ENCODE measurements around the gene CDKL1. TPM values are rescaled to one million over a fixed set of nuclear protein-coding genes. Genes with fewer than 3 reads are reported as not detected.
A peak's percentile ranks its signal among the peaks of the same experiment; 100 is the strongest.

The CDKL1 gene
- total RNA-seq, 1 experiment from 2014 or later: 14.4 TPM

DNA sequence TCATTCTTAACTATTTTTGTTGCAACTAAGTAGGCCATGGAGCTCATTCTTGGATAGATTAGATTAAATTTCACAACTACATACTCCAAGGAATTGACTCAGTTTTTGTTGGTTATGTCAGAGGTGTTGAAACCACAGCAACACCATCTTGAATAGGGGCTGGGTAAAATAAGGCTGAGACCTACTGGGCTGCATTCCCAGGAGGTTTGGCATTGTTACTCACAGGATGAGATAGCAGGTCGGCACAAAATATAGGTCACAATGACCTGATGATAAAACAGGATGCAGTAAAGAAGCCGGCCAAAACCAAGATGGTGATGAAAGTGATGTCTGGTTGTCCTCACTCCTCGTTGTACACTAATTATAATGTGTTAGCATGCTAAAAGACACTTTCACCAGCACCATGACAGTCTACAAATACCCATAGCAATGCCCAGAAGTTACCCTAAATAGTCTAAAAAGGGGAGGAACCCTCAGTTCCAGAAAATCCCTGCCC lies 63.6 kb downstream of the CDKL1 start:
- ChIA-PET CTCF (no interaction called here), POLR2A (ENCODE audit: unreplicated experiment) (interaction anchor here (0.7 kb wide), 1 partner anchor 564 kb away, joined by 3 read pairs; no protein-coding TSS in a partner anchor)
- Histone ChIP-seq H3K27ac (ENCODE audit: low read length) (no peak overlapping the region), H3F3A (ENCODE audit: low read length, unreplicated experiment) (no peaks in the 10 kb centered on the region), H3K9me2 (replicated peaks; ENCODE audit: low read length) (no peaks in the 10 kb centered on the region), H2AFZ (ENCODE audit: low read length) (no peak overlapping the region), H3K4me3 (ENCODE audit: low read length) (no peak overlapping the region), H3K4me2 (ENCODE audit: low read length) (no peak overlapping the region), H3K9ac (ENCODE audit: low read length) (no peak overlapping the region), H3K9me3 (ENCODE audit: low read length) (no peaks in the 10 kb centered on the region), H3K4me1 (ENCODE audit: insufficient read depth, low read length) (peaks cover 12% of the 10 kb centered on the region), H4K20me1 (ENCODE audit: low read length) (no peaks in the 10 kb centered on the region), H3K36me3 (ENCODE audit: low read depth, low read length) (no peaks in the 10 kb centered on the region), H3K79me2 (ENCODE audit: low read length) (no peaks in the 10 kb centered on the region), H3K27me3 (ENCODE audit: low read length) (no peaks in the 10 kb centered on the region)
- intact Hi-C loops (cut with micrococcal nuclease): no loop called here
- TF ChIP-seq EZH2phosphoT487 (IDR thresholded peaks at IDR 0.05; ENCODE audit: borderline replicate concordance, low read length): no peak
- no peak for TF ChIP-seq EZH2 (IDR thresholded peaks at IDR 0.05; ENCODE audit: low read length, unreplicated experiment)
- no TSS peak for BruUV-seq (replicated peaks)
- DNase-seq (peak; percentile 70), ATAC-seq (peak; percentile 53)

DNA sequence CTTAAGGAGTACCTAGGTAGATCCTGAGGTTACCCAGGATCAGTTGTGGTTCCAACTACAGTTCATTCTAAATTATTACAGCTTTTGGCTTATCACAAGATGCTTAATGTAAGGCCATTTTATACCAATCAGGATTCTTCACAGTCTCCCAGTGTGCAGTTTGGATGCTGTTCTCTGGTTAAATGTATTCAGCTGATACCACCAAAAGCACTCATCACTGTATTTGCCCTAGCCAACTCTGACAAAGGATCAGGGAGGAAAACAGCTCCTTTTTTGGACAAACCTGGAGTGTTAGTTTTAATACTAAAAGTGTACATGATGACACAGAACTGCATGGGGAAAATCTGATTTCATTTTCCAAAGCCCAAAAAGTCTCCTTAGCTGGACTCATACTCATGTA lies 65.1 kb downstream of the CDKL1 start:
- H3K79me2 ChIP-seq (ENCODE audit: low read length): no peaks in the 10 kb centered on the region
- H3K27ac ChIP-seq (ENCODE audit: low read length): no peak overlapping the region
- H3K4me3 ChIP-seq (ENCODE audit: low read length): no peak overlapping the region
- BruUV-seq (replicated peaks): no TSS peak
- intact Hi-C loops (cut with micrococcal nuclease): no loop called here
- CTCF ChIA-PET: no interaction called here
- TF ChIP-seq, protein P1, sequence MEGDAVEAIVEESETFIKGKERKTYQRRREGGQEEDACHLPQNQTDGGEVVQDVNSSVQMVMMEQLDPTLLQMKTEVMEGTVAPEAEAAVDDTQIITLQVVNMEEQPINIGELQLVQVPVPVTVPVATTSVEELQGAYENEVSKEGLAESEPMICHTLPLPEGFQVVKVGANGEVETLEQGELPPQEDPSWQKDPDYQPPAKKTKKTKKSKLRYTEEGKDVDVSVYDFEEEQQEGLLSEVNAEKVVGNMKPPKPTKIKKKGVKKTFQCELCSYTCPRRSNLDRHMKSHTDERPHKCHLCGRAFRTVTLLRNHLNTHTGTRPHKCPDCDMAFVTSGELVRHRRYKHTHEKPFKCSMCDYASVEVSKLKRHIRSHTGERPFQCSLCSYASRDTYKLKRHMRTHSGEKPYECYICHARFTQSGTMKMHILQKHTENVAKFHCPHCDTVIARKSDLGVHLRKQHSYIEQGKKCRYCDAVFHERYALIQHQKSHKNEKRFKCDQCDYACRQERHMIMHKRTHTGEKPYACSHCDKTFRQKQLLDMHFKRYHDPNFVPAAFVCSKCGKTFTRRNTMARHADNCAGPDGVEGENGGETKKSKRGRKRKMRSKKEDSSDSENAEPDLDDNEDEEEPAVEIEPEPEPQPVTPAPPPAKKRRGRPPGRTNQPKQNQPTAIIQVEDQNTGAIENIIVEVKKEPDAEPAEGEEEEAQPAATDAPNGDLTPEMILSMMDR (conservative IDR thresholded peaks at IDR 0.05; ENCODE audit: low read depth, low read length): no peak
- TF ChIP-seq EZH2phosphoT487 (IDR thresholded peaks at IDR 0.05; ENCODE audit: borderline replicate concordance, low read length): no peak
- no peak for TF ChIP-seq EZH2 (IDR thresholded peaks at IDR 0.05; ENCODE audit: low read length, unreplicated experiment)
- no peak overlapping the region for H3K9ac ChIP-seq (ENCODE audit: low read length)
- no peak overlapping the region for H2AFZ ChIP-seq (ENCODE audit: low read length)
- H3K36me3 ChIP-seq (ENCODE audit: low read depth, low read length): no peaks in the 10 kb centered on the region
- H3K9me3 ChIP-seq (ENCODE audit: low read length): no peaks in the 10 kb centered on the region
- POLR2A ChIA-PET (ENCODE audit: unreplicated experiment): no interaction called here
- H3K9me2 ChIP-seq (replicated peaks; ENCODE audit: low read length): no peaks in the 10 kb centered on the region
- ATAC-seq (no peak), DNase-seq (no peak)
- H4K20me1 ChIP-seq (ENCODE audit: low read length): no peaks in the 10 kb centered on the region
- H3K4me2 ChIP-seq (ENCODE audit: low read length): no peak overlapping the region
- H3K4me1 ChIP-seq (ENCODE audit: insufficient read depth, low read length): peaks cover 12% of the 10 kb centered on the region
- H3F3A ChIP-seq (ENCODE audit: low read length, unreplicated experiment): no peaks in the 10 kb centered on the region
- H3K27me3 ChIP-seq (ENCODE audit: low read length): no peaks in the 10 kb centered on the region

GRCh38 chr14:50321009-50321660 lies 75.5 kb downstream of the CDKL1 start:
- peak overlapping the region; percentile 70 for H3K4me2 ChIP-seq (ENCODE audit: low read length)
- peak overlapping the region; percentile 87 for H3K27ac ChIP-seq (ENCODE audit: low read length)
- TF ChIP-seq EZH2 (IDR thresholded peaks at IDR 0.05; ENCODE audit: low read length, unreplicated experiment): no peak
- TF ChIP-seq, protein P1 (conservative IDR thresholded peaks at IDR 0.05; ENCODE audit: low read depth, low read length): peak; percentile 98
- H3K9me2 ChIP-seq (replicated peaks; ENCODE audit: low read length): no peaks in the 10 kb centered on the region
- H3K4me1 ChIP-seq (ENCODE audit: insufficient read depth, low read length): peaks cover 22% of the 10 kb centered on the region
- peak overlapping the region; percentile 52 for H3K9ac ChIP-seq (ENCODE audit: low read length)
- ATAC-seq (peak; percentile 96), DNase-seq (peak; percentile 97)
- H3K79me2 ChIP-seq (ENCODE audit: low read length): peaks cover 18% of the 10 kb centered on the region
- BruUV-seq (replicated peaks): no TSS peak
- no peaks in the 10 kb centered on the region for H3K9me3 ChIP-seq (ENCODE audit: low read length)
- ChIA-PET POLR2A (ENCODE audit: unreplicated experiment) (interaction anchor here (0.5 to 1.0 kb wide), 4 partner anchors 9 to 1903 kb away, joined by 3 to 18 read pairs (median 10); no protein-coding TSS in a partner anchor), CTCF (interaction anchor here (0.5 to 1.5 kb wide), 10 partner anchors 14 to 540 kb away, joined by 3 to 14 read pairs (median 4); partner anchors contain the start of genes ATL1 and MAP4K5)
- H4K20me1 ChIP-seq (ENCODE audit: low read length): no peaks in the 10 kb centered on the region
- H2AFZ ChIP-seq (ENCODE audit: low read length): peak overlapping the region; percentile 43
- intact Hi-C loops (cut with micrococcal nuclease): loop anchor here (1.0 to 2.0 kb wide), 6 partner anchors 21 to 458 kb away; partner anchors contain the start of genes CDKL1 and MAP4K5
- H3K27me3 ChIP-seq (ENCODE audit: low read length): no peaks in the 10 kb centered on the region
- H3K36me3 ChIP-seq (ENCODE audit: low read depth, low read length): peaks cover 3% of the 10 kb centered on the region; the same call in 1 of the 2 replicates
- H3F3A ChIP-seq (ENCODE audit: low read length, unreplicated experiment): no peaks in the 10 kb centered on the region
- H3K4me3 ChIP-seq (ENCODE audit: low read length): peak overlapping the region; percentile 25; the same call in 1 of the 2 replicates
